HG02840 (cell line): Measurements from ENCODE around the gene PTGR3.
A peak's percentile ranks its signal among the peaks of the same experiment; 100 is the strongest.

Experiments used
- ATAC-seq: cut with Tn5 transposase; IDR thresholded peaks from one replicate; pipeline ENCODE4 v1.9.1; 2021; ENCODE audit warnings: mild to moderate bottlenecking, moderate library complexity, moderate number of reproducible peaks; ENCODE audit not compliant: unreplicated experiment, low FRiP score

Gene PTGR3

GRCh38 chr18:75209129-75209950 is at the start of gene PTGR3:
PTGR3 (minus strand) TSS chr18:75209139; CDS start chr18:75209058, 81 bp downstream.
- ATAC-seq: peak; percentile 47

- ATAC-seq: no peak
Observed at GRCh38 chr18:75257605-75258004, 48.7 kb upstream of the PTGR3 start.

GRCh38 chr18:75256376-75256775 is 47.4 kb upstream of the PTGR3 start:
- no peak for ATAC-seq

GRCh38 chr18:75255094-75255493 is 46.2 kb upstream of the PTGR3 start:
- ATAC-seq: no peak

GRCh38 chr18:75253784-75254183 is 44.8 kb upstream of the PTGR3 start:
- ATAC-seq: no peak

GRCh38 chr18:75253043-75253442 is 44.1 kb upstream of the PTGR3 start:
- no peak for ATAC-seq

- no peak for ATAC-seq
Observed at GRCh38 chr18:75252136-75252535, 43.2 kb upstream of the PTGR3 start.

- no peak for ATAC-seq
Observed at GRCh38 chr18:75251466-75251865, 42.5 kb upstream of the PTGR3 start.

- no peak for ATAC-seq
Observed at GRCh38 chr18:75250471-75250821, 41.5 kb upstream of the PTGR3 start.

- ATAC-seq: no peak
Observed at GRCh38 chr18:75249672-75250470, 40.9 kb upstream of the PTGR3 start.

- no peak for ATAC-seq
Observed at GRCh38 chr18:75249175-75249518, 40.2 kb upstream of the PTGR3 start.

GRCh38 chr18:75248426-75249174 is 39.7 kb upstream of the PTGR3 start:
- ATAC-seq: no peak

- peak; percentile 54 for ATAC-seq
Observed at GRCh38 chr18:75247611-75248421, 38.9 kb upstream of the PTGR3 start.

- no peak for ATAC-seq
Observed at GRCh38 chr18:75246721-75247610, 38.0 kb upstream of the PTGR3 start.

- ATAC-seq: no peak
Observed at GRCh38 chr18:75244351-75245313, 35.7 kb upstream of the PTGR3 start.

GRCh38 chr18:75241705-75242104 is 32.8 kb upstream of the PTGR3 start:
- no peak for ATAC-seq

- ATAC-seq: no peak
Observed at GRCh38 chr18:75240433-75240832, 31.5 kb upstream of the PTGR3 start.

- ATAC-seq: no peak
Observed at GRCh38 chr18:75238786-75239185, 29.8 kb upstream of the PTGR3 start.
